ENCODE measurements around the gene LCA5L. TPM values are rescaled to one million over a fixed set of nuclear protein-coding genes. Genes with fewer than 3 reads are reported as not detected.

The LCA5L gene
- total and polyA plus RNA-seq, 2 of the 13 experiments (the other 11 are each of a cell fraction or from before 2014, with no cell fraction given) = 0.13 to 0.55 TPM

GRCh38 chr21:39454949-39455668, 9.5 kb upstream of the LCA5L start:
- 8% methylated on average over 6 of the region's 6 CpGs for WGBS (ENCODE audit: low lambda C conversion rate)
- DNase-seq (ENCODE audit: low spot score) (no peak), FAIRE-seq (no peak), ATAC-seq (peak; percentile 38; the same call in 2 of the 3 replicates)
- intact Hi-C loops (cut with micrococcal nuclease; ENCODE audit: unreplicated experiment) = no loop called here
- no peaks in the 10 kb centered on the region for H3K79me2 ChIP-seq (ENCODE audit: insufficient read depth, low read length)
- H4K20me1 ChIP-seq (ENCODE audit: insufficient read depth, low read length) = no peaks in the 10 kb centered on the region
- TF ChIP-seq FOXM1 (CRISPR knock-in tag; IDR thresholded peaks at IDR 0.05) = no peak
- no peak for TF ChIP-seq NFKBIZ (CRISPR knock-in tag; IDR thresholded peaks at IDR 0.05)
- no peak for TF ChIP-seq ZNF280B (CRISPR knock-in tag; IDR thresholded peaks at IDR 0.05; ENCODE audit: borderline replicate concordance)
- TF ChIP-seq HMG20A (CRISPR knock-in tag; IDR thresholded peaks at IDR 0.05; ENCODE audit: borderline replicate concordance) = no peak
- no peak for TF ChIP-seq ATF4 (CRISPR knock-in tag; IDR thresholded peaks at IDR 0.05)
- TF ChIP-seq GABPA (IDR thresholded peaks at IDR 0.05; ENCODE audit: low read depth, low read length) = no peak
- TF ChIP-seq GABPA (CRISPR knock-in tag; IDR thresholded peaks at IDR 0.05; ENCODE audit: low read depth) = no peak
- no peak for TF ChIP-seq TOE1 (CRISPR knock-in tag; IDR thresholded peaks at IDR 0.05)
- no peak for TF ChIP-seq RFX3 (CRISPR knock-in tag; IDR thresholded peaks at IDR 0.05)
- TF ChIP-seq KDM2A (CRISPR knock-in tag; IDR thresholded peaks at IDR 0.05; ENCODE audit: borderline replicate concordance, low read depth) = no peak
- no peak for TF ChIP-seq ZBTB34 (CRISPR knock-in tag; IDR thresholded peaks at IDR 0.05)
- TF ChIP-seq TOPORS (CRISPR knock-in tag; IDR thresholded peaks at IDR 0.05) = no peak
- no peak for TF ChIP-seq CBX1 (IDR thresholded peaks at IDR 0.05; ENCODE audit: low read depth)
- TF ChIP-seq ZNF12 (CRISPR knock-in tag; IDR thresholded peaks at IDR 0.05) = no peak
- TF ChIP-seq KLF11 (CRISPR knock-in tag; IDR thresholded peaks at IDR 0.05) = no peak
- no peak for TF ChIP-seq RAD21 (CRISPR knock-in tag; IDR thresholded peaks at IDR 0.05)
- H2AFZ ChIP-seq (ENCODE audit: low read length) = no peak overlapping the region
- 0 out of 2 replicates have a peak, but pooled peaks cover 7% of the 10 kb centered on the region for H3K4me1 ChIP-seq (ENCODE audit: insufficient read depth, low read length)
- POLR2A ChIA-PET = interaction anchor here (0.9 kb wide), 1 partner anchor 10 kb away, joined by 3 read pairs; the partner anchor contains the start of gene LCA5L
- no peaks in the 10 kb centered on the region; a peak in 1 of 5 replicates for H3K27me3 ChIP-seq (ENCODE audit: control insufficient read depth in 1 of 2, insufficient read depth in 2 of 2, low read length in 2 of 2)
- H3K36me3 ChIP-seq (replicated peaks in 1 of 2; ENCODE audit: control insufficient read depth in 1 of 2, insufficient read depth in 2 of 2, low read length in 2 of 2) = no peaks in the 10 kb centered on the region
- H3K27ac ChIP-seq (ENCODE audit: extremely low read length, insufficient read depth, low read length) = no peak overlapping the region
- no peaks in the 10 kb centered on the region for H3K9me3 ChIP-seq (ENCODE audit: low read length)
- no TSS peak for BruUV-seq (replicated peaks)
- CTCF ChIA-PET (ENCODE audit: low intra/inter-chr PET ratio, low total read pairs) = no interaction called here
- no peak overlapping the region for H3K9ac ChIP-seq (ENCODE audit: insufficient read depth, low read depth, low read length)
- H3K4me3 ChIP-seq (replicated peaks in 1 of 3; ENCODE audit: insufficient read depth in 1 of 3, low read depth in 2 of 3, low read length in 3 of 3) = no peak overlapping the region
- in situ Hi-C loops (cut with HindIII; ENCODE audit: extremely low pct_ligation_motif_present, low pct_unique_long_range_greater_than_20kb) = no loop called here
- H3K4me2 ChIP-seq (ENCODE audit: low read depth, low read length) = no peak overlapping the region
